ENCODE measurements around the gene WDR73. TPM values are rescaled to one million over a fixed set of nuclear protein-coding genes. Genes with fewer than 3 reads are reported as not detected.

The WDR73 gene
- total and polyA plus RNA-seq, 9 of the 15 experiments (the other 6 are each of a cell fraction or from before 2014, with no cell fraction given) = 9.2 to 25.4 (median 21.7) TPM

- TF ChIP-seq ZNF592 (IDR thresholded peaks at IDR 0.05) = 0 out of 2 replicates have a peak, but pooled peaks have one; percentile 50
- TF ChIP-seq SIRT6 (IDR thresholded peaks at IDR 0.05; ENCODE audit: low read depth, low read length) = no peak
- TF ChIP-seq ZNF583 (CRISPR knock-in tag; IDR thresholded peaks at IDR 0.05) = no peak
- TF ChIP-seq FOXP1 (CRISPR knock-in tag; IDR thresholded peaks at IDR 0.05) = 0 out of 2 replicates have a peak, but pooled peaks have one; percentile 17
- 0 out of 2 replicates have a peak, but pooled peaks have one; percentile 30 for TF ChIP-seq SP1 (CRISPR knock-in tag; IDR thresholded peaks at IDR 0.05)
- TF ChIP-seq CREB1 (IDR thresholded peaks at IDR 0.05) = no peak; the same call in 1 of the 2 replicates
- 0 out of 2 replicates have a peak, but pooled peaks have one; percentile 39 for TF ChIP-seq CREB1 (CRISPR knock-in tag; IDR thresholded peaks at IDR 0.05)
- TF ChIP-seq OTX1 (CRISPR knock-in tag; IDR thresholded peaks at IDR 0.05) = no peak
- 0 out of 2 replicates have a peak, but pooled peaks have one; percentile 64 for TF ChIP-seq RBM34 (IDR thresholded peaks at IDR 0.05; ENCODE audit: borderline replicate concordance, insufficient read depth, low read length)
- 0 out of 2 replicates have a peak, but pooled peaks have one; percentile 44 for TF ChIP-seq AFF4 (CRISPR knock-in tag; IDR thresholded peaks at IDR 0.05)
- TF ChIP-seq NFIX (CRISPR knock-in tag; IDR thresholded peaks at IDR 0.05; ENCODE audit: low read depth) = no peak
- TF ChIP-seq THAP12 (CRISPR knock-in tag; IDR thresholded peaks at IDR 0.05) = peak; percentile 77; the same call in 1 of the 2 replicates
- peak; percentile 8 for TF ChIP-seq TAF1 (IDR thresholded peaks at IDR 0.05; ENCODE audit: control insufficient read depth, extremely low read depth, insufficient read depth, low read length, severe bottlenecking)
- no peak for TF ChIP-seq HMBOX1 (IDR thresholded peaks at IDR 0.05)
These were observed 20.5 kb downstream of the WDR73 start (continued) for GRCh38 chr15:84633311-84634227.
